Non-pigmented ciliary epithelial cell (primary cell): Measurements from ENCODE around the gene CYTH1.

Experiments
- DNase-seq: peaks from one replicate; pipeline ENCODE4 v3.0.0-alpha.2; 2010; ENCODE audit warnings: low read depth

Gene CYTH1

DNA sequence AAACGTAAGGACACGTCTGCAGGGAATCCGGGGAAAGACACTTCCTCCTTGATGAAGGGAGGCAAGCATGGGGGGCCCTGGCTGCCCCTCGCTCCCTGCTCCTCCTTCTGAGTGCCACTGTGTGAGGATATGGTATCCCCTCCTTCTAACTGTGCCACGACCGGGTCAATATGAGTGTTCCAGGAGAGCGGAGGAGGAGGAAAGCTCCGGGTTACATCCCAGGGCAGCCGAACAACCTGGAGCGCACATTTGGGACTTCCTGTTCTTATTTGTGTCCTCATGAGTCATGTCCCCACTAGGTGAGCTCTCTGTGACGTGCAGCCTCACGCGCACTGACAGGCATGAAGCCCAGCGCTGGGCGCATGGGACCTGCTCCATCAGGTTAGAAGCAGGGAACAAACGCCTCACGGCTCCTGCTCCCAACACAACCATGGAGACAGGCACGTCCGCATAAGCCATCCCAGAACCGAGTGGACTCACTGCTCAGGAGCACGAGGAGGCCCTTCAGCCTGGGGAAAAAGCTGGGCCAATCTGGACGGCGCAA is 112.0 kb downstream of the CYTH1 start:
- DNase-seq: no peak

GRCh38 chr17:78669256-78669974 is 112.7 kb downstream of the CYTH1 start:
- DNase-seq: no peak

GRCh38 chr17:78668847-78669246 is 113.2 kb downstream of the CYTH1 start:
- no peak for DNase-seq

- no peak for DNase-seq
Measured at GRCh38 chr17:78667741-78668640, 114.1 kb downstream of the CYTH1 start.

GRCh38 chr17:78667091-78667490 is 115.0 kb downstream of the CYTH1 start:
- DNase-seq: no peak

DNA sequence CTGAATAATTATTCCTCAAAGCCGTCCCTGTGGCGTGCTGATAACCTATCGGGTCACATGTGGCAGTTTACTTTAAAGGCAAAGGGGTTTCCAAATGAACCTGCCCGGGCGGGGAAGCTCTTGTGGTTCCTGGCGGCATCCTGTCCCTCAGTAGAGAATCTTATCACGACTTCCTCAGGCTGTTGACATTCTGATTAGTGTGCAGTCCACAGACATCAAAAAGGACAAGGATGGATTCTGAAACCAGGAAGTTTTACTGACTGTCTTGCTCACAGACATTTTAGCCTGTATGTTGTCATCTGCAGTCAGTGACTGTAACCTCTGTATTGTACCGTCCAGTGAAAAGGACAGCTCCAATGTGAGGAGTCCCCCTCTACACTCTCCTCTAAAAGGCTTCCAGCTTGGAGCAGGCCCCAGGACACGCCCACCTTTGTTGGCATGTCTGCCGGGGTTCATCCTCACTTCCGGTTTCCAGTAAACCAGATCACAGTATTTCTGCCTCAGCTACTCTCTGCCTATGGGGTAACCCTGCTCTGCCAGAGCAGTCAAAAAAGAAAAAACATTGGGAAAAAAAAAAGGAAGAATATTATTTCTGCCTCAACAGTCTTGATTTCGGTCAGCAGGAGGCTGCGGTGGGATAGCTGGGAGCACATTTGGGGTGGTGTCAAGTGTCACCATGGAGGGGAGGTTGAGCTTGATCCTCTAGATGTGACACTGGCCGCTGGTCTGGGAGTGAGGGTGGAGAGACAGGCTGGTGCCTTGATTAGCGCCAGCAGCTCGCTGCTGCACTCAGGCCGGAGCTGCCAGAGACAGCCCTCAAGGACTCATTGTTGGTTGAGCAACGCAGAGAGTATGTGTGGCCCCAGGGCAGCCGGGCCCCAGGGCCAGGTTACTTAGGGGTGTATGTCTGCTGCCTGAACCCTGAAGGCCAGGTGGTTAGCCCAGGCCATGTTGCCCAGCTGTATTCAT is 115.8 kb downstream of the CYTH1 start:
- no peak for DNase-seq

DNA sequence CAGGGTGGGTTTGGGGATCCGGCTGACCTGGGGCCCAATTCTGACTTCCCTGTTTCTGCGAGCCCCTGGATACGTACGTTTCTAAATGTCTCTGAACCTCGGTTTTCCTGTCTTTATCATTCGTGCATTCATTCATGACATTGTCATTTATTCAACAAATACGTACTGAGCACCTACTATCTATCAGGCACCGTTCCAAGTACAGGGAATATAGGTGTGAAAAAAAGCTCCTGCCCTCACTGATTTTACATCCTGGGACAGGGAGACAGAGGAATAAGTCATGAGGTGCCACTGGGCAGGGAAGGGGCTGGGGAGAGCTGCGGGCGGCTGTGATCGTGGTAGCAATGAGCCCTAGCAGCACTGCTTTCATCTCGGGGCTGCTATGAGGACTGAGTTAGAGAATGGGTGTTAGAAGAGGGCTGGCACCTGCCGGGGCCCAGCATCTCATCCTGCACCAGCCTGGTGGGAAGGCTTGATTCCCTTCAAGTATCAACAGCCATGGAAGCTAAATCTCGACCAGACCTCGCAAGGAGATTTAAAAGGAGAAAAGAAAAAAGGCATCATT is 116.6 kb downstream of the CYTH1 start:
- DNase-seq: no peak

DNA sequence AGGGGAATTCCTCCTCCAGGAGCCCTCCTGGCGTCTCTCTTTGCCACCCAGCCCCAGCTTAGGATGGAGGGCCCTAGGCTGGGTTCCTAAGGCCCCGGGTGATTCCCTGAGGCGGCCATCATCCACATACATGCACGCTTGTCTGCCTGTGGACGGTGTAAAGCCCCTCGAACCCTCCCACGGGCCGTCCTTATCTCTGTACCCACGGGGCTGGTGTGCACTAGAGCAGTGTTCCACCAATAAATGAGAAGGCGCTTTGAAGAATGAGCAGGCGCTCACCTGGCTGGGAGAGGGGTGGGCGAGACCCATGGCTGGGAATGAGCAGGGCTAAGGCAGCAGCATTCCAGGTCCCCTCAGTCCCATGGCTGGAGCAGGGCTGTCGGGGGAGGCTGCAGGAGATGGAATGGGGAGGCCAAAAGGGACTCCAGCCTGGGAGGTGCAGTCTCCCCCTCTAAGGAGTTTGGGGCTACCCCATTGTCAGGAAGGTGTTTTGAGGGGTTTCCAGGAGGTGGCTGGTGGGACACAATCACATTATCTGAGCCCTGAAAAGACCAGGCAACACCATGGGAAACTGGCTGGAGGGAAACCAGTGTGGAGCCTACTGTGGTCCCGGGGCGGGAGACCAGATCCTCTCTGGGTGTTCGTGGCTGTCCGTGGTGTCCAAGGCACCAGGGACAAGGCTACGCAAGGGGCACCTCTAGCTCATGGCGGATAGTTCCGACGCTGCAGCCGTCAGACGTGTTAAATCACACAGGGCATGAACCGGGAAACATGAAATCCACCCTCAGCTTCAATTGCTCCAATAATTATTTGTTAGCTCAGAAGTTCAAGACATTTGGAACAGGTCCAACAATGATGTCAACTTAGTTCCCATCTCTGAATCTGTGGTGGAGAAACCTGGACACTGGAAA is 117.3 kb downstream of the CYTH1 start:
- no peak for DNase-seq

DNA sequence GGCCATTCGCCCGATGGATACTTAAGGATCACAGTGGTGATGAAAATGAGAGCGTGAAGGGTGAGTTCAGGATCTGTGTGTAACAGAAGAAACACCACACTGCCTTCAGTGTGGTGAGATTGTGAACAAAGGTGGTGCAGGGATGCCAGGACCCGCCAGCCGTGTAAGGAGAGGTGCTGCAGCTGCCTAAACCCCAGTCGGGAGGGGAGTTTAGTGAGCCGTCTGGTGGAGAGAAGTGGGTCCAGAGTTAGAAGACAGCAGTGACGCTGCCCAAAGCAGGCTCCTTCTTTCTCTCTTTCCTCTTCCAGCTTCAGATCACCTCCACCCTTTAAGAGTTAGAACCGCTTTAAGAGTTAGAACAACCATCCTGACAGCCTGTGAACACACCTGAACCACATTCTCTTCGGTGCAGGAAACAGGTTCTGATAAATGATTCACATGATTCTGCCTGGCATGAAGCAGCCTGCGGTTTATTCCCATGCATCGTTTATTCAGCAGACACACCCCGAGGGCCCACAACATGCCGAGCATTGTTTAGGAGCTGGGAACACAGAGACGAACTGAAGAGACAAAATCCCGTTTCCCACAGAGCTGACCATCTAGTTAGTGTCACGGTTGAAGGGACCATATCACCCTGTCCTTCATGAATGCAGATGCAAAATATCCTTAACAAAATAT is 120.8 kb downstream of the CYTH1 start:
- DNase-seq: no peak

DNA sequence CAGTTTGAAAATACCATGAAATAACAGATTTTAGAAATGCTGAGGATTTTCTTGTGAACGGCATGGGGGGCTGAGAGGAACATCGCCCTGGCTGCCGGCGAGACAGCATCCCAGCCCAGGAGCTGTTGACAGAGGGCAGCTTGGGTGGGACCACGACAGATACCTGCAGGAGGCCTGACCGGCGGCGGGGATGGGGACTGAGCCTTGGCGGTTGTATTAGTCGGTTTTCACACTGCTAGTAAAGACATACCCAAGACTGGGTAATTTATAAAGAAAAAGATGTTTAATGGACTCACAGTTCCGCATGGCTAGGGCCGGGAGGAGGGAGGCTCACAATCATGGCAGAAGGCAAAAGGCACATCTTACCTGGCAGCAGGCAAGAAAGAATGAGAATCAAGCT is 122.5 kb downstream of the CYTH1 start:
- no peak for DNase-seq

DNA sequence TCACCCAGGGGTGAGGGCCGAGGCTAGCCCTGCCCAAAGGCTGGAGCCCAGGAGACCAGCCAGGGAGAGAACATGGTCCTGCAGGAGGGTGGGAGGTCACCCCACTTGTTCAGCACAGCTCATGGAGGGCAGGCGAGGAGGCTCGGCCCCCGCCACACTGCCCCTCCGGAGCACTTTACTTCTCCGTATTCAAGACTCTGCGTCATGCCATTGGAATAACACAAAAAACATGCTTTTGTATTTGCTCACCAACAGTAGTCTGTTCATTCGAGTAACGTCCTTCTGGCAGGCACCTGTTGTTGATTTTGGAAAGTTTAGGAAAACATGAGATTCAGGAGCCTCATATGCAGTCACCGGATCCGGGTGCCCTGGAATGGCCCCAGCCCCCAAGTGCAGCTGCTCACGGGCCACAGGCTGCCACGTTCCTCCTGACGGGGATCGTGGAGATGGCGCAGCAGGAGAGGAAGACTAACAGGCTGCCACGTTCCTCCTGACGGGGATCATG is 123.7 kb downstream of the CYTH1 start:
- no peak for DNase-seq

DNA sequence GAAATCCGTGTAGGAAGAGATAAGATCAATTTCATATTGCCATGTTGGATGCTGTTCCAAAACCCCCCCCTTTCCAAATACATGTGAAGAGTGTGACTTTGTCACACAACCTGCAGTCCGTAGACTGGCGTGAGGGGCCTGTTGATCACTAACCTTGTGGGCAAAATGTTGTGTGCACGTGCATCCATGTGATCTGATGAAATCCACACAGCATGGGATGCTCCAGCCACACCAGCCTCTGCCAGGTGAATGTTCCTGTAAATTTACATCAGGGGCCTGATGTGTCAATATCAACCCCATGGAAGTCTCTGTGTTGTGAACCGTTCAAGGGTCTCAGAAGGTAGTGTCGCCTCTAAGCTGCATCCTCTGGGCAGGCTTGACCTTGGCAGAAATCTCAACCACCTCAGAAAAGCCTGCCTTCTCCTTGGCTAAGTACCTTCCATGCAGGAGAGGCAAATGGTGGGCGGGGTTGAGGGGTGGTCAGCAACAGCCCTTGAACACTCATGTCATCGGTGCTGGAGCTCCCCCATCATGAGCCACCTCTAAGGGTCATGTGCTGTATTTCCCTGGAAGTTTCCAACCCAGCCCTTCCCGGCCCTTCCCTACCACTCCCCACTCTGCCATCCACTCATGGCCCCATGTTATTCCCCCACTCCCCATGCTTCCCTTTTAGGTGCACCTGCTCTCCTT is 126.7 kb downstream of the CYTH1 start:
- DNase-seq: no peak

DNA sequence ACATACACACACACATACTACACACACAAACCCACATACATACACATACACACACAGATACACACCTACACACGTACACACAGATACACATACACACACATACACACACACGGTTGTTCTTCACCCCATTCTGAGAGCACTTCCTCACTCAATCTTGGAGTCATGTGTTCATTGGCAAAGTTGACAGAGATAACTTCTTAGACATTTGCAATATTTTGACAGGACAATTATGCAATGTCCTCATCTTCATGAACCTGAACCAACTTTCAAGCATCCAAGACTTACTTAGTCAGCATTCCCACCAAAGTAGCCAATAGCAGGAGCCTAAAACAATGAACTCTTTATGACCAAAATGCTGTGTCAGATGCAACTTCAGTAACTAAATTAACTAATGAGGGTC is 127.7 kb downstream of the CYTH1 start:
- DNase-seq: no peak

- peak; percentile 19 for DNase-seq
Measured at GRCh38 chr17:78653382-78653781, 128.7 kb downstream of the CYTH1 start.

DNA sequence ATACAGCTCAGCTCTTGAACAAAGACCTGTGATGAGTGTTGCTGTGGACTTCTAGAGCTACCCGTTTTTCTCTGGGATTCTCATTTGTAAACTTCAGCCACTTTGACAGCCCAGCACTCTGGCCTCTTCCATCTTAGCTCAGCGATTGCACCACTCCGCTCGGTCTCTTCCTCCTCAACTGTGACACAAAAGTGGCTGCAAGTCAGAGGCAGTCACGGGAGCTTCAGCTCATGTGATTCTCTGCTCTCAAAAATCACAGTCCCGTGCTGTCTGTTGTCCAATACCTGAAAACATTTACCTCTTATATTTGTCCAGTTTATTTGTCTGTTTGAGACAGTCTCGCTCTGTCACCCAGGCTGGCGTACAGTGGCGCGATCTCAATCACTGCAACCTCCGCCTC is 129.2 kb downstream of the CYTH1 start:
- DNase-seq: no peak

DNA sequence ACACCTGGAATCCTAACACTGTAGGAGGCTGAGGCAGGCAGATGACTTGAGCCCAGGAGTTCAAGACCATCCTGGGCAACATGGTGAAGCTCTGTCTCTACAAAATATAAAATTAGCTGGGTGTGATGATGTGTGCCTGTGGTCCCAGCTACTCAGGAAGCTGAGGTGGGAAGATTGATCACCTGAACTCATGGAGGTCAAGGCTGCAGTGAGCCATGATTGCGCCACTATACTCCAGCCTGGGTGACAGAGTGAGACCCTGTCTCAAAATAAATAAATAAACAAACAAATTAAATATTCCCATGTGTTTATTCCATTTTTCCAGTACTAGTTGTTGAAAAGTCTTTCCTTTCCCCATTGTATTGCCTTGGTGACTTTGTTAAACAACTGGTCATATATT is 130.0 kb downstream of the CYTH1 start:
- DNase-seq: no peak

- DNase-seq: no peak
Measured at GRCh38 chr17:78651554-78651953, 130.5 kb downstream of the CYTH1 start.

- DNase-seq: no peak
Measured at GRCh38 chr17:78650093-78650715, 131.9 kb downstream of the CYTH1 start.

DNA sequence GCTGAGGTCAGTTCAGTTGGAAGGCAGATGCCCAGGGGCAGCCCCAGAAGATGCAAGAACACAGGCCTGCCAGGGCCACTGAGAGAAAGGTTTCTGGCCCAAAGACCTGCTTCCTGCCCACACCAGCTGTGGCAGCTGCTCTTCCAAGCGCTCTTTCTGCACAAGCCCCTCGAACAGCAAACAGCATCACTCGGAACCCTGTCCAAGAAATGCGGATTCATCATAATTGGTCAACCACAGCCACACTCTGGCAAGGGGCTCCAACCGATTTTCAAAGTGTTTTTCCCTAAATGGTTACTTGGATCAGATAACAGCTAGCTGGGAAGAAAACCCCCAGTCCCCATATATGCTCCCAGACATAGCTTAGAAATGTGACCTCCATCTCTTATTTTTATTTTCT is 133.8 kb downstream of the CYTH1 start:
- no peak for DNase-seq
